Esophagus squamous epithelium (tissue), 4 donors: ENCODE results near the gene ZNF443.

Source experiments
- CTCF ChIP-seq, 6 experiments: fragments of 450-650 bp in 4 of 6; fragments of 200-600 bp in 2 of 6; sonication (generic) in 2 of 6; IDR thresholded peaks; one replicate each; pipeline ENCODE4 v1.5.1; 2016 to 2019; ENCODE audit warnings: antibody characterized with exemption in 6 of 6, mild to moderate bottlenecking in 4 of 6, moderate library complexity in 4 of 6
- POLR2A ChIP-seq, 4 donors: fragments of 450-650 bp; IDR thresholded peaks; one replicate each; pipeline ENCODE4 v1.6.1; 2017; ENCODE audit warnings: antibody characterized with exemption in 4 of 4, mild to moderate bottlenecking in 4 of 4, moderate library complexity in 3 of 4

GRCh38 chr19:12448808-12449207 lies 8.0 kb upstream of the ZNF443 start:
- TF ChIP-seq CTCF (IDR thresholded peaks at IDR 0.05) (no peak), POLR2A (IDR thresholded peaks at IDR 0.05) (no peak)
